Measurements from ENCODE around the gene CFAP299. TPM values are rescaled to one million over a fixed set of nuclear protein-coding genes. Genes with fewer than 3 reads are reported as not detected.

CFAP299 gene
- total and polyA plus RNA-seq, 2 donors (not counting 3 experiments of a cell fraction or from before 2014, with no cell fraction given) = not detected

- Histone ChIP-seq H3K79me2 (ENCODE audit: control insufficient read depth, insufficient read depth, low read length) (no peaks in the 10 kb centered on the region), H3K9me1 (replicated peaks; ENCODE audit: control insufficient read depth, extremely low read depth, insufficient read depth, low read length) (no peaks in the 10 kb centered on the region), H3K36me3 (ENCODE audit: control insufficient read depth in 2 of 2, extremely low read depth in 1 of 2, insufficient read depth in 2 of 2, low read length in 2 of 2) (no peaks in the 10 kb centered on the region), H3K4me1 (ENCODE audit: control insufficient read depth, extremely low read depth, insufficient read depth, low read length) (no peaks in the 10 kb centered on the region), H3K27me3 (ENCODE audit: control insufficient read depth in 2 of 2, insufficient read depth in 2 of 2, low read length in 2 of 2) (no peaks in the 10 kb centered on the region), H3K4me2 (ENCODE audit: insufficient read depth, low read length) (no peak overlapping the region), H2AFZ (ENCODE audit: low read depth, low read length) (no peak overlapping the region), H3K9ac (replicated peaks; ENCODE audit: extremely low read depth, insufficient read depth, low read length) (no peak overlapping the region), H3K9me3 (replicated peaks; ENCODE audit: control insufficient read depth, insufficient read depth, low read length) (no peaks in the 10 kb centered on the region), H3K27ac (ENCODE audit: insufficient read depth, low read depth, low read length) (no peak overlapping the region), H3K4me3 (replicated peaks in 1 of 3; ENCODE audit: insufficient read depth in 1 of 3, low read depth in 1 of 3, low read length in 3 of 3) (no peak overlapping the region), H4K20me1 (replicated peaks; ENCODE audit: control insufficient read depth, extremely low read depth, insufficient read depth, low read length) (no peaks in the 10 kb centered on the region)
- no peak for TF ChIP-seq FOS (IDR thresholded peaks at IDR 0.05; ENCODE audit: borderline replicate concordance, insufficient read depth, low read length)
- TF ChIP-seq EZH2 (IDR thresholded peaks at IDR 0.05; ENCODE audit: borderline replicate concordance, low read depth, low read length, severe bottlenecking) = no peak
- no peak for TF ChIP-seq CTCF (IDR thresholded peaks at IDR 0.05; ENCODE audit: extremely low read depth in 1 of 2, insufficient read depth in 1 of 2, low read depth in 1 of 2, low read length in 2 of 2)
- TF ChIP-seq MAX (IDR thresholded peaks at IDR 0.05; ENCODE audit: insufficient read depth, insufficient read length) = no peak
- FAIRE-seq = no peak
- intact Hi-C loops (cut with micrococcal nuclease) = no loop called here
- no peak for DNase-seq (ENCODE audit: low read depth, low spot score)
- CTCF ChIA-PET = interaction anchor here (1.2 kb wide), 1 partner anchor 9 kb away, joined by 3 read pairs; no protein-coding TSS in a partner anchor
- dilution Hi-C loops (cut with MboI; ENCODE audit: extremely low pct_ligation_motif_present, low sequenced_read_pairs) = no loop called here
- BruUV-seq (replicated peaks) = no TSS peak
- POLR2A ChIA-PET = no interaction called here
Measured at GRCh38 chr4:80963051-80963450, 627.5 kb downstream of the CFAP299 start.

GRCh38 chr4:80967346-80967745 lies 631.8 kb downstream of the CFAP299 start:
- dilution Hi-C loops (cut with MboI; ENCODE audit: extremely low pct_ligation_motif_present, low sequenced_read_pairs) = no loop called here
- Histone ChIP-seq H3K79me2 (ENCODE audit: control insufficient read depth, insufficient read depth, low read length) (no peaks in the 10 kb centered on the region), H3K36me3 (ENCODE audit: control insufficient read depth in 2 of 2, extremely low read depth in 1 of 2, insufficient read depth in 2 of 2, low read length in 2 of 2) (no peaks in the 10 kb centered on the region), H3K4me1 (ENCODE audit: control insufficient read depth, extremely low read depth, insufficient read depth, low read length) (no peaks in the 10 kb centered on the region), H3K27me3 (ENCODE audit: control insufficient read depth in 2 of 2, insufficient read depth in 2 of 2, low read length in 2 of 2) (no peaks in the 10 kb centered on the region), H3K4me2 (ENCODE audit: insufficient read depth, low read length) (no peak overlapping the region), H3K4me3 (replicated peaks in 1 of 3; ENCODE audit: insufficient read depth in 1 of 3, low read depth in 1 of 3, low read length in 3 of 3) (no peak overlapping the region), H3K9me3 (replicated peaks; ENCODE audit: control insufficient read depth, insufficient read depth, low read length) (no peaks in the 10 kb centered on the region), H3K27ac (ENCODE audit: insufficient read depth, low read depth, low read length) (no peak overlapping the region), H2AFZ (ENCODE audit: low read depth, low read length) (no peak overlapping the region), H3K9ac (replicated peaks; ENCODE audit: extremely low read depth, insufficient read depth, low read length) (no peak overlapping the region), H4K20me1 (replicated peaks; ENCODE audit: control insufficient read depth, extremely low read depth, insufficient read depth, low read length) (no peaks in the 10 kb centered on the region), H3K9me1 (replicated peaks; ENCODE audit: control insufficient read depth, extremely low read depth, insufficient read depth, low read length) (no peaks in the 10 kb centered on the region)
- ChIA-PET POLR2A (no interaction called here), CTCF (no interaction called here)
- DNase-seq (ENCODE audit: low read depth, low spot score) = no peak
- no peak for FAIRE-seq
- TF ChIP-seq JUN (IDR thresholded peaks at IDR 0.05; ENCODE audit: borderline replicate concordance, insufficient read depth, insufficient read length, low read depth) (no peak), FOS (IDR thresholded peaks at IDR 0.05; ENCODE audit: borderline replicate concordance, insufficient read depth, low read length) (no peak), GATA2 (IDR thresholded peaks at IDR 0.05; ENCODE audit: insufficient read depth, insufficient read length, low read depth, low read length) (no peak), POLR2AphosphoS5 (IDR thresholded peaks at IDR 0.05; ENCODE audit: insufficient read depth, low read depth, low read length) (no peak), CTCF (IDR thresholded peaks at IDR 0.05; ENCODE audit: extremely low read depth in 1 of 2, insufficient read depth in 1 of 2, low read depth in 1 of 2, low read length in 2 of 2) (no peak), POLR2A (IDR thresholded peaks at IDR 0.05; ENCODE audit: low read depth, low read length) (no peak), EZH2 (IDR thresholded peaks at IDR 0.05; ENCODE audit: borderline replicate concordance, low read depth, low read length, severe bottlenecking) (no peak), MAX (IDR thresholded peaks at IDR 0.05; ENCODE audit: insufficient read depth, insufficient read length) (no peak)
- intact Hi-C loops (cut with micrococcal nuclease) = no loop called here
- no TSS peak for BruUV-seq (replicated peaks)

All from endothelial cell of umbilical vein (primary cell).